Transverse colon (tissue), 4 donors: ENCODE measurements around the gene SLC5A4.

Experiments used
- POLR2A ChIP-seq: fragments of 450-650 bp; IDR thresholded peaks from one replicate; pipeline ENCODE4 v1.6.1; 2016; ENCODE audit warnings: antibody characterized with exemption, mild to moderate bottlenecking, moderate library complexity
- POLR2AphosphoS5 ChIP-seq, 3 donors: sonication (generic); formaldehyde crosslinking; IDR thresholded peaks; one replicate each; pipeline ENCODE4 v1.6.1; 2016; ENCODE audit warnings: antibody characterized with exemption in 3 of 3
- TF ChIP-seq, protein P1 (sequence below), 5 experiments: fragments of 200-600 bp in 3 of 5; fragments of 450-650 bp in 2 of 5; sonication (generic) in 3 of 5; IDR thresholded peaks; 1 replicate in 2 of 5; 2 replicates in 3 of 5; pipeline ENCODE4 v1.5.1; 2016 to 2017; ENCODE audit warnings: antibody characterized with exemption in 5 of 5, inconsistent platforms in 3 of 5, mild to moderate bottlenecking in 2 of 5, moderate library complexity in 1 of 5

DNA sequence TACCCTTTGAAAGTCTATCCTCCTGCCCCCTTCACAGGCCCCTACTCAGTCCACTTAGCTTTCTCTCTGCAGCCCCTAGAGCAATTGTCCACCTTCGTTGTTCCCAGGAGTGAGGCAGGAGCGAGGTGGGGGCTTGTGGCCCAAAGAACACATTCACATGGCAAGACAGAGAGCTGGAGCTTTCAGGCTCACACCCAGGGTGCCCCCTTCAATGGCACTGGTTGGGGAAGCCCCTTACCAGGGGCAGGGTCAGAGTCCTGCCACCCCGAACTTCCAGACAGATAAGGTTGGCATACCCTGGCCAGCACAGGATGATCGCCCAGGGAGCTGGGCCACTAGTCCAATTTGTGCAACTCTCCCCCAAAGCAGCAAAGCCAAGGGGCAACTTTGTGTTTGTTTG is 6.2 kb upstream of the SLC5A4 start:
- TF ChIP-seq POLR2A (no peak), POLR2AphosphoS5 (IDR thresholded peaks at IDR 0.05) (no peak)
- TF ChIP-seq, protein P1, sequence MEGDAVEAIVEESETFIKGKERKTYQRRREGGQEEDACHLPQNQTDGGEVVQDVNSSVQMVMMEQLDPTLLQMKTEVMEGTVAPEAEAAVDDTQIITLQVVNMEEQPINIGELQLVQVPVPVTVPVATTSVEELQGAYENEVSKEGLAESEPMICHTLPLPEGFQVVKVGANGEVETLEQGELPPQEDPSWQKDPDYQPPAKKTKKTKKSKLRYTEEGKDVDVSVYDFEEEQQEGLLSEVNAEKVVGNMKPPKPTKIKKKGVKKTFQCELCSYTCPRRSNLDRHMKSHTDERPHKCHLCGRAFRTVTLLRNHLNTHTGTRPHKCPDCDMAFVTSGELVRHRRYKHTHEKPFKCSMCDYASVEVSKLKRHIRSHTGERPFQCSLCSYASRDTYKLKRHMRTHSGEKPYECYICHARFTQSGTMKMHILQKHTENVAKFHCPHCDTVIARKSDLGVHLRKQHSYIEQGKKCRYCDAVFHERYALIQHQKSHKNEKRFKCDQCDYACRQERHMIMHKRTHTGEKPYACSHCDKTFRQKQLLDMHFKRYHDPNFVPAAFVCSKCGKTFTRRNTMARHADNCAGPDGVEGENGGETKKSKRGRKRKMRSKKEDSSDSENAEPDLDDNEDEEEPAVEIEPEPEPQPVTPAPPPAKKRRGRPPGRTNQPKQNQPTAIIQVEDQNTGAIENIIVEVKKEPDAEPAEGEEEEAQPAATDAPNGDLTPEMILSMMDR (IDR thresholded peaks at IDR 0.05) = no peak
